Activated naive CD4-positive, alpha-beta T cell treated with anti-CD3 and anti-CD28 coated beads, Interleukin-2, amount 10 ng/mL, durations not matched to agents 7 days and 5 days (primary cell): ENCODE results near the gene CLIC4.
"Not testable (repeated sequence)": the region's sequence is repeated elsewhere in the genome, so short reads cannot be mapped to it uniquely, and the experiment has no call there.

Experiments
- CTCF ChIA-PET: fragments of 350-600 bp; sonication (Branson Sonifier 250); formaldehyde crosslinking; loops from one replicate; lab custom pipeline; 2021; ENCODE audit warnings: antibody characterized with exemption; lab: Charles Lee
- DNase-seq: peaks from one replicate; pipeline ENCODE4 v3.0.0-alpha.2; 2020
- H3K27ac Mint-ChIP-seq: one replicate; pipeline ENCODE4 v1.8.0; 2021; ENCODE audit warnings: mild to moderate bottlenecking, moderate library complexity, mixed read lengths
- H3K27me3 Mint-ChIP-seq: one replicate; pipeline ENCODE4 v1.8.0; 2021; ENCODE audit warnings: mild to moderate bottlenecking, mixed read lengths
- H3K36me3 Mint-ChIP-seq: one replicate; pipeline ENCODE4 v1.8.0; 2021; ENCODE audit warnings: mixed read lengths
- H3K4me1 Mint-ChIP-seq: one replicate; pipeline ENCODE4 v1.8.0; 2021; ENCODE audit warnings: mixed read lengths
- H3K4me3 Mint-ChIP-seq: one replicate; pipeline ENCODE4 v1.8.0; 2021; ENCODE audit warnings: mild to moderate bottlenecking, moderate library complexity, mixed read lengths
- H3K9me3 Mint-ChIP-seq: one replicate; pipeline ENCODE4 v1.8.0; 2021; ENCODE audit warnings: mixed read lengths

Gene CLIC4

DNA sequence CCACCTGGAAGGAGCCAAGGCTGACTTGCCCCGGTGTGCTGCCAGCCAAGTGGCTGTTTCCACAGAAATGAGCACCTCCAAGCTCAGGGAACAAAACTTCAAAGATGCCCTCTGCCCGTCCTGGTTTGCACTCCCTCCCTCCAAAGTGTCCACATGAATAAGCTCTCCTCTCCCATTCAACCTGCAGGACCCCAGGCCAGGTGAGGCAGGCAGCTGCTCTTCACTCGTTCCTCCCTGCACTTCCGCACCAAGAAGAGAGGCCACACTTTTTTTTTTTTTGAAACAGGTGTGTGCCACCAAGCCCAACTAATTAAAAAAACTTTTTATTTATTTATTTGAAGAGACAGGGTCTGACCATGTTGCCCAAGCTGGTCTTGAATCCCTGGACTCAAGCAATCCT, 18.5 kb upstream of the CLIC4 start:
- peaks cover 18% of the 10 kb centered on the region for H3K4me1 Mint-ChIP-seq
- H3K9me3 Mint-ChIP-seq, result no peaks in the 10 kb centered on the region
- H3K27me3 Mint-ChIP-seq, result peaks cover 30% of the 10 kb centered on the region
- H3K36me3 Mint-ChIP-seq, result no peaks in the 10 kb centered on the region
- no peak for DNase-seq
- no peak overlapping the region for H3K4me3 Mint-ChIP-seq
- H3K27ac Mint-ChIP-seq, result no peak overlapping the region
- CTCF ChIA-PET, result interaction anchor here (1.1 to 1.9 kb wide), 4 partner anchors 15 to 92 kb away, joined by 3 to 5 read pairs (median 4); no protein-coding TSS in a partner anchor

DNA sequence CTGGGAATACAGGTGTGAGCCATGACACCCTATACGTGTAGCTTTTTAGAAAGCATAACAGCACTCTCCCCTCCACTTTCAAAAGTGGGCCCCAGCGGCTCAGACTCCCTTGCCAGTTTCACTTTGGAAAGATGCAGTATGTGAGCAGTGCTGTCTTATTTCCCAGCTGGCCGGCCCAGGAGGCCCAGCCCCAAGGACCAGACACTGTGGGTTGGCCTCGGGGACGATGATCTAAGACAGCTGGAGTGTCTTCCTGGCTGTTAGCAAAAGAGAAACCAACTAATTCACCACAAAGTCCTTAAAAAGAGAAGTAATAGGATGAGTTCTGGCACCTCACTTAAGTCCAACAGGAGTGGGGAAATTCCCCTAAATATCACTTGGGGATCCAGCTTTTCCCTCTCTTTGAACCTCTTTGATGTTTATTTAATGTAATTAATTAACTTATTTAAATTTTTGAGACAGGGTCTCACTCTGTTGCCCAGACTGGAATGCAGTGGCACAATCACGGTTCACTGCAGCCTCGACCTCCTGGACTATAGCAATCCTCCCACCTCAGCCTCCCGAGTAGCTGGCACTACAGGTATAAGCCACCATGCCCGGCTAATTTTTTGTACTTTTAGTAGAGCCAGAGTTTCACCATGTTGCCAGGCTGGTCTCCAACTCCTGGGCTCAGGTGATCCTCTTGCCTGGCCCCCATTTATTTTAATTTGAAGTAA, 17.6 kb upstream of the CLIC4 start:
- Mint-ChIP-seq H3K9me3 (no peaks in the 10 kb centered on the region), H3K4me3 (no peak overlapping the region), H3K36me3 (no peaks in the 10 kb centered on the region), H3K4me1 (peaks cover 12% of the 10 kb centered on the region), H3K27me3 (peaks cover 28% of the 10 kb centered on the region), H3K27ac (no peak overlapping the region)
- CTCF ChIA-PET, result interaction anchor here (0.6 to 1.3 kb wide), 4 partner anchors 31 to 147 kb away, joined by 3 to 4 read pairs (median 3); no protein-coding TSS in a partner anchor
- no peak for DNase-seq

DNA sequence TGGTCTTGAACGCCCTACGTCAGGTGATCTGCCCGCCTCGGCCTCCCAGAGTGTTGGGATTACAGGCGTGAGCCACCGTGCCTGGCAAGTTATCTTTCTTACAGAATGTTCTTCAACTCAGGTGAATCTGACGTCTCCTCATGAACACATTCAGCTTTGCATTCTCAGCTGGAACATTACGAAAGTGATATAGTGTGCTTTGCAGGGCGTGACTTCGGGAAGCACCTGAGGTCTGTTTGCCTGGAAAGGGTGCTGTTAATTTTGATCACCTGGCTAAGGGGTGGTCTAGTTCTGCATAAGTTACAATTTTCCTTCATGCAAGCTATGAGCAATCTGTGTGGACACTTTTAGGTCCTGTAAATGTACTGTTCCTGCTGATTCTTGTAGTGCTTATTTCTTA, 16.3 kb upstream of the CLIC4 start:
- H3K4me3 Mint-ChIP-seq, result no peak overlapping the region
- CTCF ChIA-PET, result no interaction called here

DNA sequence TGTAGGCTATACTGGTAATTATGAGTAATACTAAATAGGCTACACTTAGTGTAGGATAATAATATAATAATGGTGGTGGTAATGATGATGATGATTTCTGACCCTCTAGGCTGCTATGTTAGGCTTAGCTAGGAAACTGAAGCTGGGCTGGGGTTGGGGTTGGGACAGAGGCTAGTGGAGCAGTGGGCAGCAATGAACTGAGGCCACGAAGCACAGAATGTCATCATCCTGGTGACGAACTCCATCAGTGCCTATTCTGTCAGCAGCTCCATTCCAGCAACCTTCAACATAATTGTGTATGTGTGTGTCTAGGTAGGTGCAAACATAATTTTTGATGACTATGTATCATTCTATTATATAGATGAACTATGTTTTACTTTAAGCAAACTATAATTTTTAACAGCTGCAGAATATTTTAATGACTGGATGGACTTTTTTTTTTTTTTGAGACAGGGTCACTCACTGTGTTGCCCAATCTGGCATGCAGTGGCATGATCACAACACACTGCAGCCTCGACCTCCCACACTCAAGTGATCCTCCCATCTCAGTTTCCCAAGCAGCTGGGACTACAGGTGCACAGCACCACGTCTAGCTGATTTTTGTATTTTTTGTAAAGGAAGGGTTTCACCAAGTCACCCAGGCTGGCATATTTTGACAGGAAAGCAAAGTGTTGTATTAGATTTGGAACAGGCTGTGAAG, 12.9 kb upstream of the CLIC4 start:
- Mint-ChIP-seq H3K4me1 (peaks cover 13% of the 10 kb centered on the region), H3K4me3 (no peak overlapping the region), H3K27ac (no peak overlapping the region), H3K9me3 (no peaks in the 10 kb centered on the region), H3K36me3 (no peaks in the 10 kb centered on the region), H3K27me3 (peaks cover 7% of the 10 kb centered on the region)
- CTCF ChIA-PET, result interaction anchor here (0.6 kb wide), 2 partner anchors 116 to 533 kb away, joined by 3 read pairs; no protein-coding TSS in a partner anchor
- no peak for DNase-seq

More for the DNA sequence above, 16.3 kb upstream of the CLIC4 start:
- Mint-ChIP-seq H3K27me3 (peaks cover 27% of the 10 kb centered on the region), H3K27ac (no peak overlapping the region), H3K4me1 (peaks cover 10% of the 10 kb centered on the region), H3K36me3 (no peaks in the 10 kb centered on the region), H3K9me3 (no peaks in the 10 kb centered on the region)
- no peak for DNase-seq

DNA sequence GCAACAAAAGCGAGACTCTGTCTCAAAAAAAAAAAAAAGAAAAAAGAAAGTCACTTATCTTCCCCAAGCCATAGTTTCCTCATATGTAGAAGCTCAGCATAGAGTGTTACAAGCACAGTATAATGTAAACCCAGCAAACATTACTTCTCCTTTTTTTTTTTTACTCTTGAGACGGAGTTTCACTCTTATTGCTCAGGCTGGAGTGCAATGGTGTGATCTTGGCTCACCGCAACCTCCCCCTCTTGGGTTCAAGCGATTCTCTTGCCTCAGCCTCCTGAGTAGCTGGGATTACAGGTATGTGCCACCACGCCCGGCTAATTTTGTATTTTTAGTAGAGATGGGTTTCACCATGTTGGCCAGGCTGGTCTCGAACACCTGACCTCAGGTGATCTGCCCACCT, 11.9 kb upstream of the CLIC4 start:
- H3K27me3 Mint-ChIP-seq, CTCF ChIA-PET, H3K36me3 Mint-ChIP-seq, H3K4me3 Mint-ChIP-seq, H3K9me3 Mint-ChIP-seq, H3K4me1 Mint-ChIP-seq, DNase-seq, H3K27ac Mint-ChIP-seq: not testable (repeated sequence)

DNA sequence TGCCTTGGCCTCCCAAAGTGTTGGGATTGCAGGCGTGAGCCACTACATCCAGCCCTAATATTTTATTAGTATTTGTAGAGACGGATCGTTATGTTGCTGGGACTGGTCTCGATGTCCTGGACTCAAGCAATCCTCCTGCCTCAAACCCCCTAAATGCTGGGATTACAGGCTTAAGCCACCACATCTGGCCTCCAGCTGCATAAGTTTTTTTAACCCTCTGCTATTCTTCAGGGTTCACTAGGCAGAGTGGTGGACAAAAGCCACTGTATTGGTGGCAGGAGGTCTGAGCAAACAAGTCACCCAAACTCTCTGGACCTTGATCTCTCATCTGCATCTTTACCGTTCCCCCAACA, 10.1 kb upstream of the CLIC4 start:
- Mint-ChIP-seq H3K9me3 (no peaks in the 10 kb centered on the region), H3K4me1 (peaks cover 7% of the 10 kb centered on the region), H3K4me3 (no peak overlapping the region), H3K27ac (no peak overlapping the region), H3K36me3 (no peaks in the 10 kb centered on the region), H3K27me3 (peaks cover 11% of the 10 kb centered on the region)
- CTCF ChIA-PET, result no interaction called here
- DNase-seq, result no peak

DNA sequence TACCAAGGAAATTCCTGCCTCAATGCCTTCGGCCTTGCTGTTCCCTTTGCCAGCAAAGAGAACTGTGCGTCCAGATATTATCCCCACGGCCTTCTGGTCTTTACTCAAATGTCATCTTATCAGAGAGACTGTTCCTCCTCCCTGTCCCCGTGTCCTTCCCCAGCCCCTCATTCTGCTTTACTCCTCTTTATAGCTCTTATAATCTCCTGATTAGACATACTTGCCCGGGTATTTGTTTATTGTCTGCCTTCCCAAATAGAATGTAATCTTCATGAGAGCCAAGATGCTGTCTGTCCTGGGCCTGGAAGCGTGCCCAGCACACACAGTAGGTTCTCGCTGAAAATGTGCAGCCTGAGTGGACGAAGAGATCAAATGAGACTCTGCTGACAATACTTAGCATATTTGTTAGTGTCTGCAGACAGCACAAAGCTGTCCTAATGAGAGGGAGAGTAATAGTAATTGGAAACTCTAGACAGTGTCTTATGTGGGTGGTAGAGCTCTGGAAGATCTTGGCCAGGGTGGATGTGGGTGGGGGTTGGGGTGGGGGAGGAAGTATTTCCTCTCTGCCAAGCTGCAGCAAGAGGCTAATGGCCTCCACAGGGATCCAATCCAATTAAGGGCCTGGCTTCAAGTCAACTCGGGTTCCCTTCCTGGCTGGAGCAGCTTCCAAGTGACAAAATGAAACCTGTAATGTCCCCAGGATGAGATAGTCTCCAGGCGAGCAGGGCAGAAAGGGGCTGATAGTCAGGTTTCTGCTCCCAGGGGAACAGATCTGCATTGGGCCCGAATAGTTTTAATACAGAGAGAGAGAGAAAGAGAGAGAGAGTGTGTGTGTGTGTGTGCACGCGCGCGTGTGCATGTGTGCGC, 9.5 kb upstream of the CLIC4 start:
- CTCF ChIA-PET, result no interaction called here
- DNase-seq, result no peak
- Mint-ChIP-seq H3K9me3 (no peaks in the 10 kb centered on the region), H3K4me3 (no peak overlapping the region), H3K27ac (no peak overlapping the region), H3K27me3 (peaks cover 11% of the 10 kb centered on the region), H3K4me1 (peaks cover 7% of the 10 kb centered on the region), H3K36me3 (no peaks in the 10 kb centered on the region)

DNA sequence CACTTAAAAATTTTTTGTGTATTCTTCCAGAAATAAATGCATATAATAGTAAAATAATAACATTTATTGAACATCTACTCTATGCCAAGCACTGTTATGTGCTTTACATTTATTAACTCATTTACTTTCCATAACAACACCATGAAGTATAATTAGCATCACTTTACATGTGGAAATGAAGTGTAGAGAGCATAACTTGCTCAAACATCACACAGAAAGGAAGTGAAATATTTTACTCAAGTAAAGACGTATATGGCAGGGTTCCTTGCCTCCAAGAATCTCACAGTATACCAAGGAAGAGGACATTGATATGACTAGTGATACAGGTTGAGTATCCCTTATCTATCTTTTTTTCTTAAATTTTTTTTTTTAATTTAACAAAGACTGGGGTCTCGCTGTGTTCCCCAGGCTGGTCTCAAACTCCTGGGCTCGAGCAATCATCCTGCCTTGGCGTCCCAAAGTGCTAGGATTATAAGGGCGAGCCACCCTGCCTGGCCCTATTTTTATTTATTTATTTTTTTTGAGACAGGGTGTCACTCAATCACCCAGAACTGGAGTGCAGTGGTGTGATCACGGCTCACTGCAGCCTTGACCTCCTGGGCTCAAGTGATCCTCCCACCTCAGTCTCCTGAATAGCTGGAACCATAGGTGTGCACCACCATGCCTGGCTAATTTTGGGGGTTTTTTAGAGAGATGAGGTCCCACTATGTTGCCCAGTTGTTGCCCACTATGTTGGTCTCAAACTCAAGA, 7.7 kb upstream of the CLIC4 start:
- no peak for DNase-seq
- no peak overlapping the region for H3K4me3 Mint-ChIP-seq
- H3K4me1 Mint-ChIP-seq, result peaks cover 13% of the 10 kb centered on the region
- peaks cover 16% of the 10 kb centered on the region for H3K27me3 Mint-ChIP-seq
- CTCF ChIA-PET, result no interaction called here
- no peaks in the 10 kb centered on the region for H3K9me3 Mint-ChIP-seq
- H3K36me3 Mint-ChIP-seq, result no peaks in the 10 kb centered on the region
- no peak overlapping the region for H3K27ac Mint-ChIP-seq

DNA sequence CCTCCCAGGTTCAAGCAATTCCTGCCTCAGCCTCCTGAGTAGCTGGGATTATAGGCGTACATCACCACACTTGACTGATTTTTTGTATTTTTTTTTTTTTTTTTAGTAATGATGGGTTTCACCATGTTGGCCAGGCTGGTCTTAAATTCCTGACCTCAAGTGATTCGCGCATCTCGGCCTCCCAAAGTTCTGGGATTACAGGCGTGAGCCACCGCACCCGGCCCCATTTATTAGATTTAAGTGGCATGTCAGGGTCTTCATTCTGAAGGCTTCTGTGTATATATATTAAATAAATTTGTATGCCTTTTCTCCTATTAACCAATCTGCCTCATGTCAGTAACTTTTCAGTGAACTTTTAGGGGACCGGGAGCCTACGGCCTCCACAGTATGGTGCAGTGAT, 6.0 kb upstream of the CLIC4 start:
- Mint-ChIP-seq H3K27me3 (peaks cover 31% of the 10 kb centered on the region), H3K9me3 (no peaks in the 10 kb centered on the region), H3K4me3 (no peak overlapping the region), H3K27ac (no peak overlapping the region), H3K4me1 (peaks cover 22% of the 10 kb centered on the region), H3K36me3 (no peaks in the 10 kb centered on the region)
- DNase-seq, result peak; percentile 12
- CTCF ChIA-PET, result interaction anchor here (1.1 kb wide), 1 partner anchor 51 kb away, joined by 3 read pairs; no protein-coding TSS in a partner anchor

DNA sequence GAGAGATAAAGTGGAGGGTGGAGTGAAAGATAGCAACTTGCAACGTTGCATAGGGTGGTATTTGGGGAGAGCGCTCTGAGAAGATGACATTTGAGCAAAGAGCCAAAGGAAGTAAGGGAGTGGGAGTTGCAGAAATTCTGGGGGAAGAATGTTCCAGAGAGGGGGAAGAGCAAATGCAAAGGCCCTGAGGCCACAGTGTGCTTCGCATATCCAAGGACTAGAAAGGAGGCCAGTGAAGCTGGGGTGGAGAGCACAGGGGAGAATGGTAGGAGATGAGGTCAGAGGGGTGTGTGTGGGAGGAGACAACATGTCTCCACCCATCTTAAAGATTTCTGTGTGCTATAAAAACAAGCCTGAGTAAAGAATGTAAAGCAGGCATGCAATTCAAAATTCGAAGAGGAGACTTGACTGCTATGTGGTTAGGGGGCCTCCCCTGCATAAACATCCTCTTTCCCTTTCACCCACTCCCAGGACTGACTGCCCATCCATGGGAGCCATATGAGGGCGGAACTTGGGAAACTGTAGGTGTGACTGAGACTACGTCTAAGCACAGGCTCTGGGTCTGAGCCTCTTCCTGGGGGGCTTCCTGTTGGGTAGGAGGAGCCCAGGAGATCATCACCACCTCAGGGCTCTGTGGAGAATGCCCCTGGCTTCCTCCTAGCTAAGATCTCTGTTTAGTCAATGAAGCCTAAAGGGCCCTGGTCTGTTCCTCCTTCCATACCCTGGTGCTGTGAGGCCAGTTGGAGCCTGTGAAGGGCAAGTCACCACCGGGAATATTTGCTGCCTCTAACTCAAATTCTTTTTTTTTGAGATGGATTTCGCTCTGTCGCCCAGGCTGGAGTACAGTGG, 2.9 kb upstream of the CLIC4 start:
- no peak overlapping the region for H3K4me3 Mint-ChIP-seq
- no peaks in the 10 kb centered on the region for H3K9me3 Mint-ChIP-seq
- DNase-seq, result peak; percentile 19
- H3K27ac Mint-ChIP-seq, result no peak overlapping the region
- no peaks in the 10 kb centered on the region for H3K36me3 Mint-ChIP-seq
- H3K27me3 Mint-ChIP-seq, result peaks cover 53% of the 10 kb centered on the region
- H3K4me1 Mint-ChIP-seq, result peaks cover 30% of the 10 kb centered on the region
- CTCF ChIA-PET, result interaction anchor here (0.9 to 1.4 kb wide), 2 partner anchors 16 to 54 kb away, joined by 3 read pairs; no protein-coding TSS in a partner anchor

DNA sequence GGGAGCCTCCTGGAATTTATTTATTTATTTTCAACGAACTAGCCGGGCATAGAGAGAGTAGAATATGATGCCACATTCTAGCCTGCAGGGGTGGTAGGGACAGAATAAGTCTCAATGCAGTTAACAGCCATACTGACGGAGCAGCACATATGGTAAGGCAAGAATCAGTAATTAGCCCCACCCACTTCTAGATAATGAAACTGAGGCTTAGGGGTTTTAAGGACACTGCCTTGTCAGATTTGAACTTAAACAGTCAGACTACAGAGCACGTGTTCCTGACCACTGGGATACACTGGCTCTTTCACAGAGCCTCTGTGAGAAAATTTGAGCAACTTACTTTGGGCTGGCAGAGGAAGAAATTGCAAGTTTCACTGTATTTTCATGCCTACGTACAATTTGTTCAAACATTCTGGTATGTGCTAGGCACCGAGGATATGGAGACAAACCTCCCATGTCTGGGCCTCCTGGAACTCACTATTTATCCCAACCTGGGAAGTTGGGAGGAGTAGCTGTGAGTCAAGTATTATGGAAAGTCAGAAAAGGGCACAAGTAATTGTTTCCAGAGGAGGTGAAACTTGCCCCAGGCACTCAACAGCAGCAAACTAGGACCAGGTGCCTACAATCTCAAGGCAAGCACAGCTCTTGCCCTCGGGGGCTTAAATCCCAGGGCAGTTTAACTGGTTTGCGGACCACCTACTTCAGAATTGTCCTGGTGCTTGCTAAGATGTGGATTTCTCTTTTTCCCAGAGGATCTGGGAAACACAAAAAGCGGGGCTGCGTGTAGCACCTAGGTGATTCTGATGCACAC, 1.6 kb upstream of the CLIC4 start:
- CTCF ChIA-PET, result interaction anchor here (0.8 kb wide), 1 partner anchor 55 kb away, joined by 4 read pairs; no protein-coding TSS in a partner anchor
- DNase-seq, result no peak
- Mint-ChIP-seq H3K27ac (no peak overlapping the region), H3K27me3 (peaks cover 64% of the 10 kb centered on the region), H3K36me3 (no peaks in the 10 kb centered on the region), H3K4me1 (peaks cover 35% of the 10 kb centered on the region), H3K9me3 (no peaks in the 10 kb centered on the region), H3K4me3 (peak overlapping the region; percentile 32)

DNA sequence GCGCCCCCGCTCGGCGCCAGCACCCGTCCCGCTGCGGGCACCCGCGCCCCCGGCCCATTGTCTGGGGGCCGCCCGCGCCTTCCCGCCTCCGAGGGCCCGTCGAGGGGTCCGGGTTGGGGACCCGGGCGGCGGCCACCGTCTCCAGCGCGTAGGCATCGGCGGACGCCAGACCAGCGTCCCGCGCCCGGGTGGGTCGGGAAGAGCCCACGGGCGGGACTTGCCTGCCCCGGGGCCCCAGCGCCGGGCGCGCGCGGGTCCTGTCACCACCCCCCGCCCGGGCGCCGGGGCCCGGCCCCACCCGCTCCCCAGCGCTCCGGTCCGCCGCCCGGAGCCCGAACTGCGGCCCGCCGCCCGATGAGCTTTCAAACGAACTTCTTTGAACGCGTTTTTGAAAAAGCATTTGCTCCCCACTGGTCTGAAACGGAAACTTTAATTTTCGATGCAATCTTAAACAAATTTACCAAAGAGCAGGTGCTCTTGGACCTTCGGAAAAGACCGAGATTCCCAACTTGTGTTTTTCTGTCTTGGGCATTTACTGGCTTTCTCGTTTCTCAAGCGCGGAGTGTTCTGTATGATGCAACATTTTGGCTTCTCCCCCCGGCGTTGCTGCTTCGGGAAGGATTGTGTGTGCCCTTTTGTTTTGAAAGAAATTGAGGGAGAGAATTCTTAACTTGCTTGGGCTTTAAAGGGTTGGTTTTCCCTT, 615 bp downstream of the CLIC4 start:
- peaks cover 35% of the 10 kb centered on the region for H3K4me1 Mint-ChIP-seq

More for the DNA sequence above, 615 bp downstream of the CLIC4 start:
- CTCF ChIA-PET, result interaction anchor here (1.2 to 2.0 kb wide), 4 partner anchors 23 to 85 kb away, joined by 3 to 13 read pairs (median 7); no protein-coding TSS in a partner anchor
- Mint-ChIP-seq H3K27me3 (peaks cover 61% of the 10 kb centered on the region), H3K9me3 (no peaks in the 10 kb centered on the region), H3K36me3 (no peaks in the 10 kb centered on the region), H3K27ac (peak overlapping the region; percentile 72), H3K4me3 (peak overlapping the region; percentile 80)
- DNase-seq, result peak; percentile 36
